Measurements from ENCODE around the gene SKP2. TPM values are rescaled to one million over a fixed set of nuclear protein-coding genes. Genes with fewer than 3 reads are reported as not detected.

SKP2 gene
- total RNA-seq, 1 donor = 31.5 TPM

DNA sequence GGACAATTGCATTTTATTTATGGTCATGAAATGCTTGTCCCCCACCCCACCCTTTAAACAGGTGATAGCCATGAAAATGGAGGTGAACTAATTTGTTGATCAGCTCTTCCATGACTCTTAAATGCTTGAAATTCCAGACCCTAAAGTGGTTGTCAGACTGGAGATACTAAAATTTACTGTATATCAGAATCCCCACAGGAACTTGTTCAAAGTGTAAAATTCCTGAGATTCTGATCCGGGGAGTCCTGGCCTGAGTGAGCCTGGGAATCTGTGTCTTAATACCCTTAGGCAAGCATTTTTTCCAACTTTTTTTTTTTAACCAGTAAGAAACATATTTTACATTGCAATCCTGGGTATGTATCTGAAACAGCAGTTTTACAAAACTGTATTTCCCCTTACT is 4.7 kb downstream of the SKP2 start:
- no peak for TF ChIP-seq CTCF (IDR thresholded peaks at IDR 0.05; ENCODE audit: insufficient read depth, low read length)
- DNase-seq (ENCODE audit: low read depth) = peak; percentile 62
- H3K4me3 ChIP-seq (ENCODE audit: low read depth, low read length) = no peak overlapping the region

DNA sequence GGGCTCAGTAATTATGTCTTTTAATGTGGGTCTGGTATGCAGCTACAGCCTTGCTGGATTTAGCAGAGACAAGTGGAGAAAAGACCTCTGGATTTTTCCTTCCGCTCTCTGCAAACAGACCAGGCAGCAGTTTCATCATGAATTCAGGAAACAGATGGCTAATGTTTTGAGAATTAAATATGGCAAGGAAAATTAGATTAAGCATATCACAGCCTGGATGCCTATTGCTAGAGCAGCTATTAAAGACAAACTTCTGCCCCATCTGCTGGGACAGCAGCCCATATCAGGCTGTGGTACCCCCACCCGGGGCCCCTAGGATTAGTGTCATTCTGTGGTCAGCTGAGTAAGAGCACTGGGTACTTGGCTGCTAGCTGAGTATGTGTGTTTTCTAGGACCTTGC is 6.2 kb downstream of the SKP2 start:
- no peak overlapping the region for H3K4me3 ChIP-seq (ENCODE audit: low read depth, low read length)
- TF ChIP-seq CTCF (IDR thresholded peaks at IDR 0.05; ENCODE audit: insufficient read depth, low read length) = no peak
- DNase-seq (ENCODE audit: low read depth) = peak; percentile 2

- no peak for DNase-seq (ENCODE audit: low read depth)
- TF ChIP-seq CTCF (IDR thresholded peaks at IDR 0.05; ENCODE audit: insufficient read depth, low read length) = no peak
- H3K4me3 ChIP-seq (ENCODE audit: low read depth, low read length) = no peak overlapping the region
Observed at GRCh38 chr5:36160617-36161016, 8.7 kb downstream of the SKP2 start.

- no peak for DNase-seq (ENCODE audit: low read depth)
- no peak for TF ChIP-seq CTCF (IDR thresholded peaks at IDR 0.05; ENCODE audit: insufficient read depth, low read length)
- no peak overlapping the region for H3K4me3 ChIP-seq (ENCODE audit: low read depth, low read length)
Observed at GRCh38 chr5:36161361-36161760, 9.4 kb downstream of the SKP2 start.

GRCh38 chr5:36162810-36163486 is 11.0 kb downstream of the SKP2 start:
- no peak for DNase-seq (ENCODE audit: low read depth)
- TF ChIP-seq CTCF (IDR thresholded peaks at IDR 0.05; ENCODE audit: insufficient read depth, low read length) = no peak
- no peak overlapping the region for H3K4me3 ChIP-seq (ENCODE audit: low read depth, low read length)

DNA sequence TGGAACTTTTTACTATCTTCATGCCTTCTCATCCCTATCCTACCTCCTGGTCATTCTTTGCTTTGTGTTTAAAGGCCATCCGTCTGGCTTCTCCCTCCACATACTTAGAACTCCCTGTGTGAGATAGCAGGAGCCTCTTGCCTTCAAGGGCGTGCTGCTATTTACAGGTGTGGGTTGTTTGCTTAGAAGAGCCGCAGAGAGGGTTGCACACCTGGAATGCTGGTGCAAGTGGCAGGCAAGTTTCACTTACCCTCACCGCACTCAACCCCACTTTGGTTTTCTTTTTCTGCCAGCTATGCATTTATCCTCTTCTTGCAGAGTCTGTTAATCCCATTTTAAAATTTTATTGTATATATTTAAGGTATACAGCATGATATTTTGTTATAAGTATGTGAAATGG is 12.6 kb downstream of the SKP2 start:
- no peak overlapping the region for H3K4me3 ChIP-seq (ENCODE audit: low read depth, low read length)
- TF ChIP-seq CTCF (IDR thresholded peaks at IDR 0.05; ENCODE audit: insufficient read depth, low read length) = no peak
- no peak for DNase-seq (ENCODE audit: low read depth)

DNA sequence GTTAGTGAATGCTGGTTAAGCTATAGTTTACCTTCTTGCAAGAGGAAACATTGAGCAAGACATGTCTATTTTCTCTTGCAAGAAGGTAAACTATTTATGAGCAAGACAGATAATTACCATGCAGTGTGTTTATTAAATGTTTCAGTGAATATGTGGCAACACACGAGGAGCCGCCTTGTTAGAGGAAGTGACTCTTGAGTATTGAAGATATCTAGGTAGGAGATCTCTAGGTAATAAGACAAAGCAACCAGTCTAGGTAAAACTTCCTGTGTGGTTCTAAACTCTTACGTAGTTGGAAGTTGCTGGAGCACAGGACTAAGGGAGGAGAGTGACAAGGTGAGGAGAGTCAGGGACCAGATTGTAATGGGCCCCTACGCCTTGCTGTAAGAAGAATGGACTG is 16.8 kb downstream of the SKP2 start:
- TF ChIP-seq CTCF (IDR thresholded peaks at IDR 0.05; ENCODE audit: insufficient read depth, low read length) = no peak
- DNase-seq (ENCODE audit: low read depth) = no peak
- H3K4me3 ChIP-seq (ENCODE audit: low read depth, low read length) = no peak overlapping the region
